HepG2 (cell line): ENCODE data around the gene DCAF15.

ENCODE experiments used
- EZH2 ChIP-seq: conservative IDR thresholded peaks from 2 replicates; pipeline ENCODE4 v1.6.1; 2012; ENCODE audit warnings: mild to moderate bottlenecking, low read depth, low read length, moderate library complexity
- FOXK2 ChIP-seq: fragments of 450-650 bp; IDR thresholded peaks from 2 replicates; pipeline ENCODE4 v1.6.1; 2016
- HIVEP1 ChIP-seq: sonication (generic); formaldehyde crosslinking; IDR thresholded peaks from 2 replicates; pipeline ENCODE4 v1.4.0; 2020; ENCODE audit warnings: mild to moderate bottlenecking, missing genetic modification reagents
- MTF1 ChIP-seq: sonication (generic); formaldehyde crosslinking; IDR thresholded peaks from 2 replicates; pipeline ENCODE4 v1.5.0; 2020; ENCODE audit warnings: missing genetic modification reagents
- NCOA5 ChIP-seq: sonication (generic); formaldehyde crosslinking; IDR thresholded peaks from 2 replicates; pipeline ENCODE4 v1.4.0; 2020; ENCODE audit warnings: missing genetic modification reagents
- NR2C2 ChIP-seq: sonication (generic); formaldehyde crosslinking; IDR thresholded peaks from 2 replicates; pipeline ENCODE4 v1.4.0; 2020; ENCODE audit warnings: missing genetic modification reagents, mild to moderate bottlenecking, moderate library complexity, borderline replicate concordance
- PCBP1 ChIP-seq: fragments of 200-400 bp; formaldehyde crosslinking; IDR thresholded peaks from 2 replicates; pipeline ENCODE4 v1.6.1; 2017; ENCODE audit warnings: mild to moderate bottlenecking, low read depth, low read length, borderline replicate concordance
- SNRNP70 ChIP-seq: fragments of 200-400 bp; formaldehyde crosslinking; IDR thresholded peaks from 2 replicates; pipeline ENCODE4 v1.6.1; 2017; ENCODE audit warnings: mild to moderate bottlenecking, low read depth, low read length, moderate library complexity
- SRF ChIP-seq: IDR thresholded peaks from 2 replicates; pipeline ENCODE4 v1.6.1; 2011; ENCODE audit warnings: mild to moderate bottlenecking, low read depth, low read length, moderate library complexity
- ZFP1 ChIP-seq: IDR thresholded peaks from 2 replicates; pipeline ENCODE4 v1.6.1; 2016
- ZNF430 ChIP-seq: sonication (generic); formaldehyde crosslinking; IDR thresholded peaks from 2 replicates; pipeline ENCODE4 v1.9.0; 2021; ENCODE audit warnings: mild to moderate bottlenecking, missing genetic modification reagents
- TF ChIP-seq, protein P1 (sequence below): sonication (generic); formaldehyde crosslinking; IDR thresholded peaks from 2 replicates; pipeline ENCODE4 v1.5.0; 2020; ENCODE audit warnings: mild to moderate bottlenecking, missing genetic modification reagents, moderate library complexity

DNA sequence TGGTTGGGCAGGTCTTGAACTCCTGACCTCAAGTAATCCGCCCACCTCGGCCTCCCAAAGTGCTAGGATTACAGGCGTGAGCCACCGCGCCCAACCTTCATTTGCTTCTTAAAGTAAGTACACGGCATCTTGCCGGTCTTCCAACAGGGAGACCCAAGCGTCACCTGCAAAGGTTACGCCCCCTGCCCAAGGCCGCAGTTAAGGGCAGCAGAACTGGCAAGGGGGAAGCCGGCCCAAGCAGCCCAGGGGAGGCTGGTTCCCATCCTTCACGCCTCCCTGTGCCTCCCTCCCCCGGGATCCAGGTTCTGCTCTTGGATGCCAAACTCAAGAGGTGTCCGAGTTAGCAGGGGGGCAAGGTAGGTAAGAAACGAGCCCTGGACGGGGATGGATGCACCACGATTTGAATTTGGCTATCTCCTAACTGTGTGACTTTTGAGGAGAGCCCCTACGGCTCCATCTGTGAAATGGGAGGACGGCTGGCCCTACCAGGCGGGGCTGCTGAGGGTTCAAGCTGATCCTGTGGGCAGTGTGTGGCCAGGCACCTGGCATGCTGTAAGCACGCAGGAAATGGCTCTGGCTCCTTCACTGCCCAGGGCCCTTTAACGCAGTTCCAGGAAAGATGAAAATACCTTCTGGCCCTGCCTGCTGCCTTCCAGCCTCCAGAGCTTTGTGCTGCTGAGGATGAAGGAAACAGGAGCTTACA lies 44.8 kb downstream of the DCAF15 start:
- TF ChIP-seq NCOA5 (CRISPR knock-in tag) (no peak), HIVEP1 (no peak), FOXK2 (no peak), ZNF430 (CRISPR knock-in tag) (no peak), SNRNP70 (no peak), PCBP1 (no peak), ZFP1 (CRISPR knock-in tag) (no peak), EZH2 (no peak), MTF1 (CRISPR knock-in tag) (no peak), SRF (no peak), NR2C2 (CRISPR knock-in tag) (no peak)
- TF ChIP-seq, protein P1, sequence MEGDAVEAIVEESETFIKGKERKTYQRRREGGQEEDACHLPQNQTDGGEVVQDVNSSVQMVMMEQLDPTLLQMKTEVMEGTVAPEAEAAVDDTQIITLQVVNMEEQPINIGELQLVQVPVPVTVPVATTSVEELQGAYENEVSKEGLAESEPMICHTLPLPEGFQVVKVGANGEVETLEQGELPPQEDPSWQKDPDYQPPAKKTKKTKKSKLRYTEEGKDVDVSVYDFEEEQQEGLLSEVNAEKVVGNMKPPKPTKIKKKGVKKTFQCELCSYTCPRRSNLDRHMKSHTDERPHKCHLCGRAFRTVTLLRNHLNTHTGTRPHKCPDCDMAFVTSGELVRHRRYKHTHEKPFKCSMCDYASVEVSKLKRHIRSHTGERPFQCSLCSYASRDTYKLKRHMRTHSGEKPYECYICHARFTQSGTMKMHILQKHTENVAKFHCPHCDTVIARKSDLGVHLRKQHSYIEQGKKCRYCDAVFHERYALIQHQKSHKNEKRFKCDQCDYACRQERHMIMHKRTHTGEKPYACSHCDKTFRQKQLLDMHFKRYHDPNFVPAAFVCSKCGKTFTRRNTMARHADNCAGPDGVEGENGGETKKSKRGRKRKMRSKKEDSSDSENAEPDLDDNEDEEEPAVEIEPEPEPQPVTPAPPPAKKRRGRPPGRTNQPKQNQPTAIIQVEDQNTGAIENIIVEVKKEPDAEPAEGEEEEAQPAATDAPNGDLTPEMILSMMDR (CRISPR knock-in tag) = no peak
